Neural cell (in vitro differentiated cells): Measurements from ENCODE around the gene SUFU. TPM values are rescaled to one million over a fixed set of nuclear protein-coding genes. Genes with fewer than 3 reads are reported as not detected.
A peak's percentile ranks its signal among the peaks of the same experiment; 100 is the strongest.

Experiments used
- H2AFZ ChIP-seq: fragments of 200-600, 300-800 bp; sonication (generic), shearing (Covaris generic); 2 replicates; pipeline ENCODE4 v1.6.0; 2014; ENCODE audit warnings: low read depth, mild to moderate bottlenecking, antibody characterized with exemption, low read length, moderate library complexity
- H3F3A ChIP-seq: fragments of 200-600 bp; shearing (Covaris generic); 2 replicates; pipeline ENCODE4 v1.6.1; 2016; ENCODE audit warnings: mild to moderate bottlenecking, moderate library complexity, mixed read lengths, antibody characterized with exemption, low read length; ENCODE audit not compliant: insufficient read depth, poor library complexity, severe bottlenecking
- H3K27ac ChIP-seq: fragments of 200-600, 300-800 bp; sonication (generic), shearing (Covaris generic); 2 replicates; pipeline ENCODE4 v1.5.1; 2014; ENCODE audit warnings: mild to moderate bottlenecking, low read length, moderate library complexity
- H3K27me3 ChIP-seq: fragments of 300-800, 200-600 bp; sonication (generic), shearing (Covaris generic); 2 replicates; pipeline ENCODE4 v1.6.0; 2014; ENCODE audit warnings: mild to moderate bottlenecking, low read depth, low read length, moderate library complexity; ENCODE audit not compliant: insufficient read depth
- H3K36me3 ChIP-seq: fragments of 300-800, 200-600 bp; sonication (generic), shearing (Covaris generic); 2 replicates; pipeline ENCODE4 v1.5.1; 2014; ENCODE audit warnings: mild to moderate bottlenecking, antibody characterized with exemption, low read length, moderate library complexity; ENCODE audit not compliant: insufficient read depth
- H3K4me2 ChIP-seq: fragments of 300-800, 200-600 bp; sonication (generic), shearing (Covaris generic); 2 replicates; pipeline ENCODE4 v1.6.0; 2014; ENCODE audit warnings: mild to moderate bottlenecking, low read length
- H3K4me3 ChIP-seq: fragments of 300-800, 200-600 bp; sonication (generic), shearing (Covaris generic); 2 replicates; pipeline ENCODE4 v1.5.1; 2014; ENCODE audit warnings: mild to moderate bottlenecking, low read length, moderate library complexity
- H3K79me2 ChIP-seq: fragments of 200-600 bp; shearing (Covaris generic); replicated peaks from 2 replicates; pipeline ENCODE4 v1.6.0; 2014; ENCODE audit warnings: mild to moderate bottlenecking, low read length, moderate library complexity; ENCODE audit not compliant: insufficient read depth
- H3K9ac ChIP-seq: fragments of 300-800, 200-600 bp; sonication (generic), shearing (Covaris generic); 2 replicates; pipeline ENCODE4 v1.6.1; 2016; ENCODE audit warnings: mild to moderate bottlenecking, low read length, mixed read lengths
- H3K9me2 ChIP-seq: fragments of 200-600 bp; shearing (Covaris generic); 2 replicates; pipeline ENCODE4 v1.6.1; 2016; ENCODE audit warnings: mild to moderate bottlenecking, low read length, mixed read lengths; ENCODE audit not compliant: insufficient read depth
- H3K9me3 ChIP-seq: fragments of 200-600, 300-800 bp; sonication (generic), shearing (Covaris generic); 2 replicates; pipeline ENCODE4 v1.6.1; 2016; ENCODE audit warnings: mild to moderate bottlenecking, mixed run types, low read length, moderate library complexity, mixed read lengths
- H4K20me1 ChIP-seq: fragments of 200-600 bp; shearing (Covaris generic); 2 replicates; pipeline ENCODE4 v1.6.1; 2016; ENCODE audit warnings: mild to moderate bottlenecking, mixed run types; ENCODE audit not compliant: insufficient read depth
- CTCF ChIP-seq: fragments of 450-650 bp; IDR thresholded peaks from 2 replicates; pipeline ENCODE4 v1.5.1; 2014; ENCODE audit warnings: antibody characterized with exemption, mild to moderate bottlenecking, moderate library complexity; ENCODE audit not compliant: poor library complexity, severe bottlenecking
- EP300 ChIP-seq: fragments of 450-650 bp; conservative IDR thresholded peaks from 2 replicates; pipeline ENCODE4 v1.6.1; 2014; ENCODE audit warnings: antibody characterized with exemption, mild to moderate bottlenecking, moderate library complexity; ENCODE audit not compliant: poor library complexity, severe bottlenecking
- EZH2 ChIP-seq: fragments of 200-600, 300-800 bp; shearing (Covaris generic), sonication (generic); IDR thresholded peaks from 2 replicates; pipeline ENCODE4 v1.6.1; 2014; ENCODE audit warnings: antibody characterized with exemption, low read length, borderline replicate concordance, mild to moderate bottlenecking; ENCODE audit not compliant: insufficient read depth, poor library complexity, severe bottlenecking
- MXI1 ChIP-seq: fragments of 450-650 bp; conservative IDR thresholded peaks from 2 replicates; pipeline ENCODE4 v1.6.1; 2014; ENCODE audit warnings: antibody characterized with exemption, mild to moderate bottlenecking; ENCODE audit not compliant: poor library complexity, severe bottlenecking
- POLR2AphosphoS5 ChIP-seq: IDR thresholded peaks from 2 replicates; pipeline ENCODE4 v1.6.1; 2012
- RAD21 ChIP-seq: fragments of 450-650 bp; conservative IDR thresholded peaks from 2 replicates; pipeline ENCODE4 v1.6.1; 2014; ENCODE audit warnings: antibody characterized with exemption, mild to moderate bottlenecking, moderate library complexity
- REST ChIP-seq: IDR thresholded peaks from 2 replicates; pipeline ENCODE4 v1.6.1; 2012; ENCODE audit warnings: borderline replicate concordance
- SMC3 ChIP-seq: fragments of 450-650 bp; conservative IDR thresholded peaks from 2 replicates; pipeline ENCODE4 v1.6.1; 2014; ENCODE audit warnings: antibody characterized with exemption, mild to moderate bottlenecking, moderate library complexity; ENCODE audit not compliant: poor library complexity
- TAF1 ChIP-seq: IDR thresholded peaks from 2 replicates; pipeline ENCODE4 v1.6.1; 2012; ENCODE audit warnings: low read depth
- polyA plus RNA-seq: library from polyadenylated mRNA; depleted of rRNA; stranded (reverse); fragments of >200 nt; gene quantifications from 2 replicates; pipeline ENCODE4 v1.2.3, GENCODE V29; 2014

The SUFU gene
- polyA plus RNA-seq, 1 donor from 2014 or later: 4.8 TPM

- H3K27ac ChIP-seq: no peak overlapping the region
- no peak overlapping the region for H3K4me2 ChIP-seq
- H3K79me2 ChIP-seq: no peaks in the 10 kb centered on the region
- no peaks in the 10 kb centered on the region for H3K36me3 ChIP-seq
- TF ChIP-seq TAF1 (no peak), POLR2AphosphoS5 (peak; percentile 14)
- H3K9me2 ChIP-seq: no peaks in the 10 kb centered on the region
- H2AFZ ChIP-seq: no peak overlapping the region
- H4K20me1 ChIP-seq: no peaks in the 10 kb centered on the region
- no peak overlapping the region for H3K9ac ChIP-seq
- H3F3A ChIP-seq: no peaks in the 10 kb centered on the region
- no peaks in the 10 kb centered on the region for H3K9me3 ChIP-seq
- H3K27me3 ChIP-seq: no peaks in the 10 kb centered on the region
- H3K4me3 ChIP-seq: no peak overlapping the region
Observed at GRCh38 chr10:102473445-102474331, 30.1 kb upstream of the SUFU start.

- no peaks in the 10 kb centered on the region for H3K36me3 ChIP-seq
- H3K4me2 ChIP-seq: no peak overlapping the region
- TF ChIP-seq SMC3 (no peak), TAF1 (no peak), RAD21 (no peak), MXI1 (no peak), EP300 (no peak), REST (no peak), CTCF (no peak), POLR2AphosphoS5 (no peak), EZH2 (no peak)
Observed at GRCh38 chr10:102475451-102476040, 28.2 kb upstream of the SUFU start.

More at GRCh38 chr10:102475451-102476040, 28.2 kb upstream of the SUFU start:
- no peak overlapping the region for H3K4me3 ChIP-seq
- H2AFZ ChIP-seq: no peak overlapping the region
- no peaks in the 10 kb centered on the region for H4K20me1 ChIP-seq
- no peak overlapping the region for H3K27ac ChIP-seq
- no peak overlapping the region for H3K9ac ChIP-seq
- no peaks in the 10 kb centered on the region for H3K79me2 ChIP-seq
- H3F3A ChIP-seq: no peaks in the 10 kb centered on the region
- H3K9me2 ChIP-seq: no peaks in the 10 kb centered on the region
- no peaks in the 10 kb centered on the region for H3K9me3 ChIP-seq
- no peaks in the 10 kb centered on the region for H3K27me3 ChIP-seq
